IPS DF 19.7 (cell line): ENCODE results near the gene NPIPA2.
"Not testable (repeated sequence)": the region's sequence is repeated elsewhere in the genome, so short reads cannot be mapped to it uniquely, and the experiment has no call there.

Experiments used
- DNase-seq: peaks from one replicate; pipeline ENCODE4 v3.0.0-alpha.2; 2013; ENCODE audit warnings: low read depth, low spot score

Gene NPIPA2

DNA sequence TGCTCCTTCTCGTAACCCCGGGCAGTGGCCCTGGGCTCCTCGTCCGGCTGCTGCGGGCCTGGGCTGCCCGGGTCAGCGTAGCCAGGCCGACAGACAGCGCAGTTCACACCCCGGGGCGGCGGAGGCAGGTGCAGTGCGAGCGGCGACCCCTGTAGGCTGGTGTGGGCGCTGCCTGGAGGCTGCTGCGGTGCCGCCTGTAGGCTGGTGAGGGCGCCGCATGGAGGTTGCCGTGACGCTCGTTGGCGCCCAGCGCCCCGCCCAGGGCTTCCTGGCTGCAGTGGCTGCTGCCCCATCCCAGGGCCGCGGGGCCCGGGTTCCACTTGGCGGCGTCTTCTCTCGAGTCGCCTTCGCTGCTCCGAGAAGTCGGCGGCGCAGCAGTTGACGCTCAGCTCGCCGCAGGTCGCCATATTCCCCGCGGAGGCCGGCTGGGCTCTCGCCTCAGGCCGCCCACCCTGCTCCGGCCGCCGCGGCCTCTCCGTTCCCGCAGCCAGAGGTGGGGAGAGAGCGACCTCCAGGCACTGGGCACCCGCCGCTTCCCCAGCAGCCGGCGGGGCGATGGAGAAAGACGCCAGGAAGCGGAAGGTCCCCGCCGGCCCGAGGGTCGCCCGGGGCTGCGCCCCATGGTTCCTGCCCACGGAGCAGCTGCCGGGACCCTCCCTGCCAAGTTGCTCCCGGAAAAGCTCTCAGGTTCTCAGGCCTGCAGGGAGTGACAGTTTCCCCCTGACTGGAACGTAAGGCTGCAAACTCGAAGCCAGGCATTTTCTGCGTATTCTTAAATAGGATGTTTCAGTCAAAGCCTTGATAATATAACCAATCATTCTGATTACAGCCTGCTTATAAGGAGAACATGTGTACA lies at the start of gene NPIPA2:
Gene NPIPA2, plus strand, starts transcription at position 261 of the 856 bp plus-strand sequence. CDS start 5,533 bp downstream, outside the sequence.
- DNase-seq, result not testable (repeated sequence)

DNA sequence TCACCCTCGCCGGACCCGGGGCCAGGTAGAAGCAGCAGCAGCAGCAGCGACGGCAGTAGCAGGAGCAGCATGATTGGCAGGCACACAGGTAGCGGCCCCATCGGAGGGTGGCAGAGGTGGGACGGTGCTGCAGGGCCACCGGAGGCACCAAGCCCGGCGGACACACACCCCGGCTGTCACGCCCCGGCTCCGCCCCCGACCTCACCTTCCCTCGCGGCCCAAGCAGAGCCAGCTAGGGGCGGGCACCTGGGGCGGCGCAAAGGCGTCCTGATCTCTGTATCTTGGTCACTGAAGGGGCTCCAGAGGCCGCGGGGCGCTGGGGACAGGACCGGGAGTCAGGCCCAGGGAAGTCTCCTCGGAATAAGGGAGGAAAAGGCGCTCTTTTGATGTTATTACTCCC lies 48.2 kb upstream of the NPIPA2 start, which contains the start of gene PLA2G10:
Gene PLA2G10, minus strand, starts transcription at position 180 of the 400 bp plus-strand sequence. Its CDS starts 79 bp downstream, at position 101.
- not testable (repeated sequence) for DNase-seq

DNA sequence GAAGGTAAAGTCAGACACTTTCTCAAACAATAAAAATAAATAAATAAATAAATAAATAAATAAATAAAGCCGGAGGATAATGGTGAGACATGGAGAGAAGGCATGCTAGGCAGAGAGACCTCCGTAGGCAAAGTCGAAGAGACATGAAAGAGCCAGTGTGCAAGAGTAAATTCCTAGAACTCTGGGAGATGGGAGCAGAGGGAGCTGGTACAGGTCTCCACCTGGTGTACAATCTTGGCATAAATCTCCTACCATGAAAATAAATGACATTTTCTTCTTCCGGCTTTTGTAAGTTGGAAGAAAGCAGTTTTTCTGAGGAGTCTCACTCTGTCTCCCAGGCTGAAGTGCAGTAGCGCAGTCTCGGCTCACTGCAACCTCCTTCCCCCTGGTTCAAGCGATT lies 40.5 kb upstream of the NPIPA2 start:
- DNase-seq, result not testable (repeated sequence)

DNA sequence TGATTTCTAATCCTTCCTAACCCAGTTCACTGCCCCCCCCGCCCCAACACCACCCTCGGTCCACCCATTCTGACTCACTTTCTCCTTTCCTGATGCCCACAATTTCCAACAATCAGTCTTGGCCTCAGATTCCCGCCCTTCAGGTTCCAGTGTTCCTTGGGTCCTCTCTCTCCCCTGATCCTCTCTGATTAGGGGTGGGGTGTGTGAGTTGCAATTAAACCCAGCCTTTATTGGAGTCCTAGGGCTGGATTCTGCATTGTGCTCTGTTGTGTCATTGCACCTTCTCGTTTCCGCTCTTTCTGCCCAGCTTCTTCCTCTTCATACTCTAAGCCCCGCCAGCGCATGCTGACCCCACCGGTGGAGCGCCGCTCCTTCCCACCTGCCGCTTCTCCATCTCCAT lies 39.7 kb upstream of the NPIPA2 start:
- not testable (repeated sequence) for DNase-seq

DNA sequence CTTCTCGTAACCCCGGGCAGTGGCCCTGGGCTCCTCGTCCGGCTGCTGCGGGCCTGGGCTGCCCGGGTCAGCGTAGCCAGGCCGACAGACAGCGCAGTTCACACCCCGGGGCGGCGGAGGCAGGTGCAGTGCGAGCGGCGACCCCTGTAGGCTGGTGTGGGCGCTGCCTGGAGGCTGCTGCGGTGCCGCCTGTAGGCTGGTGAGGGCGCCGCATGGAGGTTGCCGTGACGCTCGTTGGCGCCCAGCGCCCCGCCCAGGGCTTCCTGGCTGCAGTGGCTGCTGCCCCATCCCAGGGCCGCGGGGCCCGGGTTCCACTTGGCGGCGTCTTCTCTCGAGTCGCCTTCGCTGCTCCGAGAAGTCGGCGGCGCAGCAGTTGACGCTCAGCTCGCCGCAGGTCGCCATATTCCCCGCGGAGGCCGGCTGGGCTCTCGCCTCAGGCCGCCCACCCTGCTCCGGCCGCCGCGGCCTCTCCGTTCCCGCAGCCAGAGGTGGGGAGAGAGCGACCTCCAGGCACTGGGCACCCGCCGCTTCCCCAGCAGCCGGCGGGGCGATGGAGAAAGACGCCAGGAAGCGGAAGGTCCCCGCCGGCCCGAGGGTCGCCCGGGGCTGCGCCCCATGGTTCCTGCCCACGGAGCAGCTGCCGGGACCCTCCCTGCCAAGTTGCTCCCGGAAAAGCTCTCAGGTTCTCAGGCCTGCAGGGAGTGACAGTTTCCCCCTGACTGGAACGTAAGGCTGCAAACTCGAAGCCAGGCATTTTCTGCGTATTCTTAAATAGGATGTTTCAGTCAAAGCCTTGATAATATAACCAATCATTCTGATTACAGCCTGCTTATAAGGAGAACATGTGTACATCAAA lies 38.9 kb upstream of the NPIPA2 start, which contains the start of gene NPIPA3:
Gene NPIPA3, plus strand, starts transcription at position 256 of the 856 bp plus-strand sequence. CDS start 5,533 bp downstream, outside the sequence.
- DNase-seq, result not testable (repeated sequence)

DNA sequence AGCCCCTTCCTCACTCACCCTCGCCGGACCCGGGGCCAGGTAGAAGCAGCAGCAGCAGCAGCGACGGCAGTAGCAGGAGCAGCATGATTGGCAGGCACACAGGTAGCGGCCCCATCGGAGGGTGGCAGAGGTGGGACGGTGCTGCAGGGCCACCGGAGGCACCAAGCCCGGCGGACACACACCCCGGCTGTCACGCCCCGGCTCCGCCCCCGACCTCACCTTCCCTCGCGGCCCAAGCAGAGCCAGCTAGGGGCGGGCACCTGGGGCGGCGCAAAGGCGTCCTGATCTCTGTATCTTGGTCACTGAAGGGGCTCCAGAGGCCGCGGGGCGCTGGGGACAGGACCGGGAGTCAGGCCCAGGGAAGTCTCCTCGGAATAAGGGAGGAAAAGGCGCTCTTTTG lies 9.1 kb upstream of the NPIPA2 start:
- not testable (repeated sequence) for DNase-seq

DNA sequence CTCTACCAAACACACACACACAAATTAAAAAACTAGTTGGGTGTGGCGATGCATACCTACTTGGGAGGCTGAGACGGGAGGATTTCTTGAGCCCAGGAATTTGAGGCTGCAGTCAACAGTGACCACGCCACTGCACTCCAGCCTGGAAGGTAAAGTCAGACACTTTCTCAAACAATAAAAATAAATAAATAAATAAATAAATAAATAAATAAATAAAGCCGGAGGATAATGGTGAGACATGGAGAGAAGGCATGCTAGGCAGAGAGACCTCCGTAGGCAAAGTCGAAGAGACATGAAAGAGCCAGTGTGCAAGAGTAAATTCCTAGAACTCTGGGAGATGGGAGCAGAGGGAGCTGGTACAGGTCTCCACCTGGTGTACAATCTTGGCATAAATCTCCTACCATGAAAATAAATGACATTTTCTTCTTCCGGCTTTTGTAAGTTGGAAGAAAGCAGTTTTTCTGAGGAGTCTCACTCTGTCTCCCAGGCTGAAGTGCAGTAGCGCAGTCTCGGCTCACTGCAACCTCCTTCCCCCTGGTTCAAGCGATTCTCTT lies 1.4 kb upstream of the NPIPA2 start:
- DNase-seq, result not testable (repeated sequence)

DNA sequence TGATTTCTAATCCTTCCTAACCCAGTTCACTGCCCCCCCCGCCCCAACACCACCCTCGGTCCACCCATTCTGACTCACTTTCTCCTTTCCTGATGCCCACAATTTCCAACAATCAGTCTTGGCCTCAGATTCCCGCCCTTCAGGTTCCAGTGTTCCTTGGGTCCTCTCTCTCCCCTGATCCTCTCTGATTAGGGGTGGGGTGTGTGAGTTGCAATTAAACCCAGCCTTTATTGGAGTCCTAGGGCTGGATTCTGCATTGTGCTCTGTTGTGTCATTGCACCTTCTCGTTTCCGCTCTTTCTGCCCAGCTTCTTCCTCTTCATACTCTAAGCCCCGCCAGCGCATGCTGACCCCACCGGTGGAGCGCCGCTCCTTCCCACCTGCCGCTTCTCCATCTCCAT lies 539 bp upstream of the NPIPA2 start:
- not testable (repeated sequence) for DNase-seq

DNA sequence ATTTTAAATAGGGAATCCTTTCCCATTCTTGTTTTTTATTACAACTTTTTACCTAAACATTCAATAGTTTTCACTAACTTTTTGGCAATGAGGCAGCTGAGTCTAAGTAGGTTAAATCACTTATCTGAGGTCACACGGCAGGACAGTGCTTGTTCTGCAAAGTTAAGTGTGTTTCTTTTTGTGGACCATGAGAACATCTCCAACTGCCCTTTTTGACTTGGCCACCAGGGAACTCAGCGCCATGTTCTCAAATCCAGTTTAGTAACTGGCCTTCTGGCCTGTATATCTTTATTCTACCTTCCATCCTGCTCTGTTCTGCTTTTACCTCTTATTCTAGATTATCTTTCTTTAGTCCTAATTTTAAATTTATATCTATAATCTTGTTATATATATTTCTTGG lies 31.3 kb downstream of the NPIPA2 start:
- not testable (repeated sequence) for DNase-seq

DNA sequence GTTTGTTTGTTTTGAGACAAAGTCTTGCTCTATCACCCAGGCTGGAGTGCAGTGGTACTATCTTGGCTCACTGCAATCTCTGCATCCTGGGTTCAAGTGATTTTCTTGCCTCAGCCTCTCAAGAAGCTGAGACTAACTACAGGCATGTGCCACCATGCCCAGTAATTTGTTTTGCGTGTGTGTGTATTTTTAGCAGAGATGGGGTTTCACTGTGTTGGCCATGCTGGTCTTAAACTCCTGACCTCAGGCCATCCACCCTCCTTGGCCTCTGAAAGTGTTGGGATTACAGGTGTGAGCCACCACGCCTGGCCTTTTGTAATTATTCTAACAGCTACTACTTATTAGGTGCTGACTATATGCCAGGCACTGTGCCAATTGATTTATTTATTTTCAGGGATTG lies 33.3 kb downstream of the NPIPA2 start:
- DNase-seq, result not testable (repeated sequence)

DNA sequence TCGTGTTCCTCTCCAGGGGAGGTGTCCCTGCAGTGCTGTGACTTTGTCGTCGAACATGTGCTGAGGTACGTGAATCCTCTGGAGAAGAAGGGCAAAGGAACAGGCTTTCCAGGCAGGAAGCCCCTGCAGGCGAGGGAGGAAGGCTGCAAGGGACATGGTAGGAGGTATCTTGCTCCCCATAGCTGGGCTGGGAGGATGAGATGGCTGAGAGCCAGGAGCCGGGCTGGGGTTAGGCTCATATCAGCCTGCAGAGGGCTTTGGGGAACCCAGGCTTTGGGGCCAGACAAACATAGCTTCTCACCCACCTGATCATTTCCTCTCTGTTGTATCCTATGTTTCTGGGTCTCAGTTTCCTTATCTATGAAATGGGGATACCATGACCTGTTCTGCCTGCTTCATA lies 34.4 kb downstream of the NPIPA2 start:
- DNase-seq, result not testable (repeated sequence)

DNA sequence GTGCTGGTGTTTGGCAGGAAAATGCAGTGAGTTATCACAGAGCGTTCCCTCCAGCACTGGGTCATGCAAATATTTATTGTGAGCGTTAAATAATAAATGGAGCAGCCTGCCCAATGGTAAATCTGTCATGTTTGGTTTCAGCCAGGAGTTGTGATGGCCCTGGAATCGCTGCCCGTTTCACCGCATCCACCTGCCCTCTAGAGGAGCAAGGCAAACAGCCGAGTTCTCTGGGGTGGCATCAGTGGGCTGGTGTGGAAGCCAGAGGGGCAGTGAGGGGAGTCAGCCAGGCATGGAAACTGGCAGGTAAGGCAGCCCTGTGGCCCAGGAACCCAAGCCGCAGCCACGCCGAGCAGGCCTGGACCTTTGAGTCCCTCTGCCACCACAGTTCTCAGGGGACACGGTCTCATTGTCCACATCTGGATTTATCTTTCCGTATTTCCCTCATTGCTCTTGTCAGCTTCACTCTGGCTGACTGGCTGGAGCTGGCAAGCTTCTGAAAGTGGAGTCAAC lies 37.1 kb downstream of the NPIPA2 start:
- DNase-seq, result not testable (repeated sequence)

DNA sequence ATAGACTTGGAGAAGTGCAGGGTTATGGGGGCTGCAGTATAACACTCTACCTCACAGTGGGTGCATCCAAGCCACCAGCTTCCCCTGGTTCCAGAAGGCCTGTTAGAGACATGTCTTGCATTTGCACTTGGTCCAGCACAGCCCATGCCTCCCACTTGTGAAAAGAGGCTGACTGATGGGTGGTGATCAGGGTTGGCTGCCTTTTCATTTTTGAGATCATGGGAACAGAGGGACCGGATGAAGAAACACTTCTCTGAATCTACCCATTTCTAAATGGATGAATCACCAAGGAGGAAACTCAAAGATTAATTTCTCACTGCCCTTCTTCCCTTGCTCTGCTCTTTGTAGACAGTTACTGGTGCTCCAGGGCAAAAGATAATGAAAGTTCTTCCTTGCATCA lies 43.8 kb downstream of the NPIPA2 start:
- DNase-seq, result not testable (repeated sequence)

DNA sequence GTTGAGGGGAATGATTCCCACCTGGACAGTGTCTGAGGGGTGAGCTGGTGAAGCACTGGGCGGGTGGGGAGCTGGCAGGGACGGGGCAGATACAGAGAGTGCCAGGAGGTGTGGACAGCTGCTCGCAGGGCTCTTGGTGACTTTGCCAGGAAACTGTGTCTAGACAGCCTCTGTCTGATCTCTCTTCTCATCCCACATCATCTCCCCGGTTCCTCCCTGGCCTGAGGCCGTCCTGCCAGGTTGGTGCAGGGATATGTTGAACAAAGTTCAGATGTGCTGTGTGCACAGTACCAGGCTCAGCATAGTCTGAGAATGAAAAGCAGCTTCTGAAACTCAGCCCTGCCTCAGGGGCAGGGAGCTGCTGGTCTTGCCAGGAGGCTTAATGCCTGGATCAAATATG lies 47.2 kb downstream of the NPIPA2 start:
- DNase-seq, result not testable (repeated sequence)

DNA sequence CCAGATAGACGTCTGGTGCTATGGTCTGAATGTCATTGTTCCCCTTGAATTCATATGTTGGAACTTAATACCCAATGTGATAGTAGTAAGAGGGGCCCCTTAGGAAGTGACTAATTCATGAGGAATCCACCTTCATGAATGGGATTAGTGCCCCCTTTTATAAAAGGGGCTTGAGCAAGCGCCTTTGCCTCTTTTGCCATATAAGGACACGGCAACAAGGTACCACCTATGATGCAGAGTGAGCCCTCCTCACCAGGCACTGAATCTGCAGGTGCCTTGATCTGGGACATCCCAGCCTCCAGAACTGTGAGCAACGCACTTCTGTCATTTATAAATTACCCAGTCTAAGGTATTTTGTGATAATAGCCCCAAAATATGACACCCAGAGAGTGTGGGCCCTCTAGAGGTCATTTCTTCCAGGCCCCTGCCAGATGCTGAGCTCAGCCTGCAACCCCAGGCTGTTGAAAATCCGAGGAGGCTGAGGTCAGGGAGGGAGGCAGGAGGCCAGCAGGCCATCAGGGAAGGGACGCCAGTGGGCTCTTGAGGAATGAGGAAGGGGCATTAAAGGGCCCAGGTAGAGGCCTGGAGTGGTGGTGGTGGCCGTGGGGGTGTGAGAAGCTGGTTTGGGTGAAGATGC lies 48.1 kb downstream of the NPIPA2 start:
- not testable (repeated sequence) for DNase-seq

DNA sequence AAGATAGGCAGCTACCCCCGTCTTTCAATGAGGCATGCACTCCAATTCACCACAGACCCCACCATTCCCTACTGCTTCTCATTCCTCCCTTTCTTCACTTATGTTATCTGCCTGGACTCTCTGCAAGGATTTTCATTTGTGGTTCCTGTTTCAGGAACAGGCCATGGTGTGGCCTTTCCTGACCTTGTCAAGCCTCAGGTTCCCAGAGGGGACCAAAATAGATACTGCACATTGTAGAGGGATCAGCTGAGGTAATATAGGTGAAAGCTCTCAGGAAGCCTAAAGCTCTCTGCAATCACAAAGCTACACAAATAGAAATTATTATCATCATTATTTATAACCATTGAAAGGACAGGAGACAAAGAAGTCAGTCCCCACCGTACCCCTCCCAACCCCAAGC lies 50.6 kb downstream of the NPIPA2 start:
- not testable (repeated sequence) for DNase-seq

DNA sequence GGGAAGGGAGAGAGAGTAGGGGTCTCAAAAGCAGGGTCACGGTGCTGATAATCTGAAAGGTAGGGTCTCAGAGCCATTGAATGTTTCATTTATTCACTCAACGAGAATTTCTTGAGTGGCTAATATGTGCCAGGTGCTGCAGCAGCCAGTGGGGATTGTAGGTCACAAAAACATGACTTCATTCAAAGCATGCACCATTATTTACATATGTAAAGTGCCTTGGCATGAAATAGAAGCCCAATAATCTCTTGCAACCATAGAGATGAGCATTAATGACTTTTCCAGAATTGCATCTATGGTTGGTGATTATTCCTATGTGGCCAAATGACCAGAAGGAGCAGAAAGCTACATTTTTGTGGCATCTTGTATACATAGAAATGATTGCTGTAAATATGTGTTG lies 55.2 kb downstream of the NPIPA2 start:
- DNase-seq, result not testable (repeated sequence)

DNA sequence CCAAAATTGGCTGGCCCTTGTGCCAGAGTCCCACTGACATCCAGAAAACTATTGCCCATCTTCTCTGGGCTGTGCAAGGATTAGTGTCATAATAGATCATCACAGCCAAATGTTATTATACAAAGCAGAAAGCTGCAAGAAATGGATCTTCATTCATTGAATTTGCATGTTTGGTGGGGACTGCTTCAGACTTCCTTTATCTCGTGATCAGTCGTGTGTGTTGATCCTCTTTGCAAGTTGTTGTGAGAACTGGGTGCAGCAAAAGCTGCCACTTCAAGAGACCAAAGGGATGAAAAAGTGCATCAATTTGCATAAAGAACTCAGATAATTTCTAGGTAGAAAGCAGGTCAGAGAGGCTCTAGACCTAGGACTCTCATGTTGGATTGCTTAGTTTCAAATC lies 61.2 kb downstream of the NPIPA2 start:
- DNase-seq, result not testable (repeated sequence)

DNA sequence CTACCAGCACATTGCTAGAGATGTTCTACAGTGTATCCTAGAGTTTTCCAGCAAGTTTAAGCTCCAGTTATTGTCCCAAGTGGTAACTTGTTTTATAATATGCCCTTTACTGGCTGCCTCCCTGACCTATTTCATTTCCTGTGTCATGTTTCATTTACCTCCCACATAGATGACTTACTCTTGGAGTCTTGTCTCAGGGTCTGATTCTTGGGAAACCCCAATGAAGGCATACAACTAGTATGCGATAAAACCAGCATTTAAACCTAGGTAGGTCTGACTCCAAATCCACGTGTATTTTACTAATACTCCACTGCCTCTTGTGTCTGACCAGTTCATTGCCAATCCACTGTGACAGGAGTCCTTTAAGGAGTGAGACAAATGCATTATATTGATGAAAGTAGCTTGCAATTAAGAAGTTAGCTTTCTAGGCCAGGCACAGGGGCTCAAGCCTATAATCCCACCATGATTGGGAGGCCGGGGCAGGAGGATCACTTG lies 64.9 kb downstream of the NPIPA2 start:
- DNase-seq, result not testable (repeated sequence)

DNA sequence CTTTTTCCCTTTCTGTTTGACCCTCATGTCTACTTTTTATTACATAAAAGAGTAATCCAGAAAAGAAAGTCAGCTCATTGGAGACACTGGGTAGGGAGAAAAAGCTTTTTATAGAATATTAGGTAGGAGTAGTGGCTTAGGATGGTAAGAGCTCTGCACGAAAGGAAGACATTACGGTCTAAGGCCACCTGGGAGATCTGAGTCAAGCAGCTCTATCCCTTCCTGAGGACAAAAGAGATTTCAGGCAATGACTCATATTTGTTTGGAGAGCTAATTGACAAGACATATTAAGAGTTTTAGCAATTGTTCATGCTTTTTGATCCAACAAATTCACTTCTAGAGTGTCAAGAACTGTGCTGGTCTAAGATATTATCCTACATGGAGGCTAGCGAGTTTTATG lies 71.6 kb downstream of the NPIPA2 start:
- not testable (repeated sequence) for DNase-seq
